ENCODE results near the gene COL23A1.
"Not testable (repeated sequence)": the region's sequence is repeated elsewhere in the genome, so short reads cannot be mapped to it uniquely, and the experiment has no call there.

Gene COL23A1

GRCh38 chr5:178381206-178381605, 209.0 kb downstream of the COL23A1 start:
- DNase-seq (ENCODE audit: low read depth in 2 of 2), result no peak

- DNase-seq (ENCODE audit: low read depth in 2 of 2), result no peak
Measured at GRCh38 chr5:178380541-178381074, 209.6 kb downstream of the COL23A1 start.

- no peak for DNase-seq (ENCODE audit: low read depth in 2 of 2)
Measured at GRCh38 chr5:178380086-178380485, 210.1 kb downstream of the COL23A1 start.

GRCh38 chr5:178378527-178379484, 211.4 kb downstream of the COL23A1 start:
- no peak for DNase-seq (ENCODE audit: low read depth in 2 of 2)

GRCh38 chr5:178377583-178378270, 212.5 kb downstream of the COL23A1 start:
- DNase-seq (ENCODE audit: low read depth in 2 of 2), result no peak

- DNase-seq (ENCODE audit: low read depth in 2 of 2), result no peak
Measured at GRCh38 chr5:178376921-178377582, 213.1 kb downstream of the COL23A1 start.

- DNase-seq (ENCODE audit: low read depth in 2 of 2), result no peak
Measured at GRCh38 chr5:178375348-178375747, 214.8 kb downstream of the COL23A1 start.

- no peak for DNase-seq (ENCODE audit: low read depth in 2 of 2)
Measured at GRCh38 chr5:178373711-178374110, 216.5 kb downstream of the COL23A1 start.

GRCh38 chr5:178372142-178372571, 218.0 kb downstream of the COL23A1 start:
- DNase-seq (ENCODE audit: low read depth in 2 of 2), result no peak

GRCh38 chr5:178371362-178372111, 218.7 kb downstream of the COL23A1 start:
- no peak for DNase-seq (ENCODE audit: low read depth in 2 of 2)

- no peak for DNase-seq (ENCODE audit: low read depth in 2 of 2)
Measured at GRCh38 chr5:178370102-178370501, 220.1 kb downstream of the COL23A1 start.

GRCh38 chr5:178369469-178369868, 220.7 kb downstream of the COL23A1 start:
- DNase-seq (ENCODE audit: low read depth in 2 of 2), result not testable (repeated sequence)

- DNase-seq (ENCODE audit: low read depth in 2 of 2), result no peak
Measured at GRCh38 chr5:178368716-178369300, 221.4 kb downstream of the COL23A1 start.

- DNase-seq (ENCODE audit: low read depth in 2 of 2), result no peak
Measured at GRCh38 chr5:178368274-178368673, 221.9 kb downstream of the COL23A1 start.

- DNase-seq (ENCODE audit: low read depth in 2 of 2), result no peak
Measured at GRCh38 chr5:178367736-178368120, 222.5 kb downstream of the COL23A1 start.

- DNase-seq (ENCODE audit: low read depth in 2 of 2), result no peak
Measured at GRCh38 chr5:178366998-178367735, 223.0 kb downstream of the COL23A1 start.

GRCh38 chr5:178365501-178366440, 224.4 kb downstream of the COL23A1 start:
- no peak for DNase-seq (ENCODE audit: low read depth in 2 of 2)

- no peak for DNase-seq (ENCODE audit: low read depth in 2 of 2)
Measured at GRCh38 chr5:178364326-178364675, 225.9 kb downstream of the COL23A1 start.
